HUES48 (cell line): ENCODE data around the gene SPAG9.

Experiments used
- H3K27ac ChIP-seq: one replicate; pipeline ENCODE4 v1.7.0; 2013; ENCODE audit warnings: low read depth, low read length, inconsistent platforms
- H3K27me3 ChIP-seq: 2 replicates; pipeline ENCODE4 v1.6.1; 2013; ENCODE audit warnings: mild to moderate bottlenecking, low read length; ENCODE audit not compliant: control insufficient read depth, insufficient read depth
- H3K36me3 ChIP-seq: 2 replicates; pipeline ENCODE4 v1.6.1; 2013; ENCODE audit warnings: low read length; ENCODE audit not compliant: control insufficient read depth, insufficient read depth
- H3K4me1 ChIP-seq: 2 replicates; pipeline ENCODE4 v1.6.1; 2013; ENCODE audit warnings: mild to moderate bottlenecking, low read length; ENCODE audit not compliant: control insufficient read depth, insufficient read depth
- H3K4me3 ChIP-seq: 2 replicates; pipeline ENCODE4 v1.5.1; 2013; ENCODE audit warnings: mild to moderate bottlenecking, low read depth, low read length
- H3K9ac ChIP-seq: 2 replicates; pipeline ENCODE4 v1.6.1; 2013; ENCODE audit warnings: mild to moderate bottlenecking, low read depth, low read length, moderate library complexity
- H3K9me3 ChIP-seq: 2 replicates; pipeline ENCODE4 v1.6.1; 2013; ENCODE audit warnings: low read length; ENCODE audit not compliant: control insufficient read depth, insufficient read depth

Gene SPAG9

DNA sequence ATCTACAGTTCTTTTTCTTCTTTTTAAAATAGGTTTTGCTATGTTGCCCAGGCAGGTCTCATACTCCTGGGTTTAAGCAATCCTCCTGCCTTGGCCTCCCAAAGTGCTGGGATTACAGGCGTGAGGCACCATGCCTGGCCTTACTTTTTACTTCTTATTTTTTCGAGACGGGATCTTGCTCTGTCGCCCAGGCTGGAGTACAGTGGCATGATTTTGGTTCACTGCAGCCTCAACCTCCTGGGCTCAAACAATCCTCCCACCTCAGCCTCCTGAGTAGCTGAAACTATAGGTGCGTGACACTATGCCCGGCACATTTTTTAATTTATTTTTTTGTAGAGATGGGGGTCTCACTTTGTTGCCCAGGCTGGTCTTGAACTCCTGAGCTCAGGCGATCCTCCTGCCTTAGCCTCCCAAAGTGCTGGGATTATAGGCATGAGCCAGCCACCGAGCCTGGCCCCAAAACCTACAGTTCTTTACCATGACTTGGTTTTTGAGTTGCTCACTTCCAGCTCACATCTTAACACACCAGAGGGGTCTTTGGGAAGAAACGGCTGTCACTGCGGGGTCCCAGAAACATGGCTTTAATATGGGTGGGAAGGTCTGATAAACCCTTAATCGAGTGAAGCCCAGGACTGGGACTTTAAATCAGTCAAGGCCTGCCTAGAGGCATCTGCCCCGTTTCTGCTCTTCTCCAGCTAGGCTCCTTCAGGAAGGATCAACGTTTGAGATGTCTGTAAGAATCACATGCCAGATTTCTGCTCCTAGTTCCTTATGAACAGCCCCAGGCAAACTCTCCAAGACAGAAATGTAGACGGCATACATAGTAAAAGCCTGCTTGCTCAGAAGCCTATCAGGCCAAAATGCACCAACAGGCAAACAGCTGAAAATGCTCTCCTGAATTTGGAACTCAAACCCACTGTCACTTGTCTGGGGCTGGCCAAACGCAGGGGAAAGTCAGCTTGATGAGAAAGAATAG, 162.8 kb downstream of the SPAG9 start:
- Histone ChIP-seq H3K9ac (no peak overlapping the region), H3K27me3 (no peaks in the 10 kb centered on the region), H3K27ac (no peak overlapping the region), H3K9me3 (no peaks in the 10 kb centered on the region), H3K4me3 (no peak overlapping the region), H3K36me3 (peaks cover 2% of the 10 kb centered on the region; the same call in 1 of the 2 replicates), H3K4me1 (peaks cover 20% of the 10 kb centered on the region)

DNA sequence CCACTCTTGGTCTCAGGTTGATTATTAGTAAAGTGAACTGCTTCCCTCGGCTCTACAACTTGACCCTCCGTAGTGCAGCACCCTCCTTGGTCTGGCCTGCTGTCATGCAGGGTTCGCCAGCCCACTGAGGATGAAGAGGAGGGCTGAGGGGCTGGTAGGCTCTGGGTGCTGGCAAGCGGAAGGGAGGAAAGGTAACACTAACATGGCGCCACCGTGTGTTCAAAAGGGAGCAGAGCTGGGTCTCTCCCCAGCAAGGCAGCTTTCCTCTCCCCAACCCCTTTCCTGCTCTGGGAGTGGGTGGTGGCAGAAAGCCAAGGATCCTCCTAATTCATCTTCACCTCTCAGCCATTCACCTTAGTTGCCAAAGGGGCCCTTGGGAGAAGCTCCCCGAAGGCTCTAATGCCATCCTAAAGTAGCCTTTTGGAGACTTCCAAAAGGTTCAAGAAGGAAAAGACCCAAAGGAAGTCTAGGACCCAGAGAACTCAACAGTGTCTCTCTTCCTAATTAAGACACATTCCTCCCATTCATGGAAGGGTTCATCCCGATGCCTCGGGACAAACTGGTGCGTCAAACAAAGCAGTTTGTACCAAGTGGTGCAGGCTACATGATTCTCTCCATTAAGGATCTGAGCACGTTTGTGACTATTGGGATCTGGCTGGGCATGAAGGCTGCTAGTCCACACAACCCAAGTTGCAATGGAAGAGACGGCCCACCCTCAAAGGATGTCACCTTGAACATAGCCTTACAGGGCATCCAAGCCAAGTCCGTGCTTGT, 163.7 kb downstream of the SPAG9 start:
- no peak overlapping the region for H3K4me3 ChIP-seq
- peak overlapping the region; percentile 51 for H3K27ac ChIP-seq
- peaks cover 20% of the 10 kb centered on the region for H3K4me1 ChIP-seq
- H3K9me3 ChIP-seq = no peaks in the 10 kb centered on the region
- no peak overlapping the region for H3K9ac ChIP-seq
- H3K36me3 ChIP-seq = peaks cover 2% of the 10 kb centered on the region; the same call in 1 of the 2 replicates
- no peaks in the 10 kb centered on the region for H3K27me3 ChIP-seq

DNA sequence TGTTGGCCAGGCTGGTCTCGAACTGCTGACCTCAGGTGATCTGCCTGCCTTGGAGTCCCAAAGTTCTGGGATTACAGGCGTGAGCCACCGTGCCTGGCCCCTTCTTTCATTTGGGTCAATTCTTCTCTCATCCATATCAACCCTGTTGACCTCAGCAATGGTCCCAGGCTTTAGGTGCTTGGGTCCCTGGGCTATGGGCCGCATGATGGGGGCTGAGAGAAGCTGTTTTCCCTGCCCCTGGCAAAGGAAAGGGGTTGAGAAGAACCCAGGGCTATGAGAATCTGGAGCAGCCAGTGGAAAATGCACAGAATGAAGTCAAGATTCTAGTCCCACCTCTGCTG, 164.3 kb downstream of the SPAG9 start:
- H3K27ac ChIP-seq = no peak overlapping the region
- H3K4me1 ChIP-seq = peaks cover 20% of the 10 kb centered on the region
- no peaks in the 10 kb centered on the region for H3K9me3 ChIP-seq
- no peak overlapping the region for H3K9ac ChIP-seq
- no peaks in the 10 kb centered on the region for H3K36me3 ChIP-seq
- H3K27me3 ChIP-seq = no peaks in the 10 kb centered on the region
- H3K4me3 ChIP-seq = no peak overlapping the region

DNA sequence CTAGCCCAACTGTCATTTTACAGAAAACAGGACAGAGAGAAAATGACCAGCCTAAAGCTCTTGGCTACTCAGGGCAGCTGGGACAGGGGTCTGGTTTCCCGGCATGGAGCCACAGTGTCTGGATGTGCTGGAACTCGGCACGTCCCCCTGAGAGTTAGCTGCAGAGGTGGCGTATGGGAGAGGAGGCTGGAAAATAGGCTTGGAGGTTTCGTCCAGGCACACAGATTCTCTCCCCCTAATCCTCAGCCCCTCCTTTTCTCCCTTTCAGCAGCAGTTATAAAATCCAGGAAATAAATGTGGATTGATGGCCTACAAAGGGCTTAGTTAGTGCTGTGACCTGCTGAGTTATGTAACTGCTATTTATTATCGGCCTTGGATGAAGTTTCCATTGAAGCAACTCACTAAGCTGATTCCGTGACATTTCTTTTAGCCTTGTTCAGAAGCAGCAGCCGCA, 165.0 kb downstream of the SPAG9 start:
- Histone ChIP-seq H3K27ac (no peak overlapping the region), H3K4me1 (peaks cover 23% of the 10 kb centered on the region), H3K9me3 (no peaks in the 10 kb centered on the region), H3K9ac (no peak overlapping the region), H3K4me3 (no peak overlapping the region), H3K36me3 (no peaks in the 10 kb centered on the region), H3K27me3 (no peaks in the 10 kb centered on the region)

DNA sequence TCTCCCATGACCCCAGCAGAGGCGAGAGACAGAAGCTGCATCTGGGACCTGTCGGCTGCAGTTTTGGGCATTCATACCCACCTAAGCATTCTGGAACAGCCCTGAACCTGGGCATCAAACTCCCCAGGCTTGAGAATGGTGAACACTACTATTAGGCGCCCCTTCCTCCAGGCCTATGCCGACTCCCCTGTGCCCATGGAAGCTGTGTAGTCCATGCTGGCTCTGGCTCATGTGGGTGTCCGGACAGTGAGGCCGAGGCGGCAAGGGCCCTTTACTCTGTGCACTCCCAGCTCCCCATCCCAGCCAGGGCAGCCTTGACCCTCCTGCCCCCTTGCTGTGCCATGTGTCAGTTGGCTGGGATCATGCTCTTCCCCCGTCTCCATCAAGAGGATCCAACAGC, 165.5 kb downstream of the SPAG9 start:
- H3K27me3 ChIP-seq = no peaks in the 10 kb centered on the region

DNA sequence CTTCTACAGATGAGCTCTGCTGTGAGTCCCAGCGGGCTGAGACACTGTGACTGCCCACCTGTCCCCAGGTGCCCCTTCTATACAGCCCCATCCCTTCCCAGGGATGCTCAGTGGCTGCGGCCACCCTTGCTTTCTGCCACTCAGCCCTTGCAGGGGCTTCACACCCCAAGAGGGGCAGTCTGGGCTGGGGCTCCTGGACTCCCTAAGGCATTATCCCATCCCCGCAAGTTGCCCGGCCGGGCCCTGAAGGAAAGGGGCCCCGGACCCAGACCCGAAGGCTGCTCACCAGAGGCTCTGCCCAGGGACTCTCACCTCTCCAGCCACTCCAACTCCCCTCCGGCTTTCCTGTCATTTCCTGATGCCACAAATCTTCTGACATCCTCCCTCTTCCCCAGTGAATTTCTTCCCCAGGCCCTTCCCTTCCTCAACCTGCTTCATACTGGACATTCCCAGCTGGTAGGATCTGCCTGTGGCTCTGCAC, 166.0 kb downstream of the SPAG9 start:
- no peak overlapping the region for H3K4me3 ChIP-seq
- H3K27ac ChIP-seq = no peak overlapping the region
- no peak overlapping the region; the same call in 1 of the 2 replicates for H3K9ac ChIP-seq

More for the DNA sequence above, 165.5 kb downstream of the SPAG9 start:
- Histone ChIP-seq H3K9me3 (no peaks in the 10 kb centered on the region), H3K27ac (no peak overlapping the region), H3K36me3 (no peaks in the 10 kb centered on the region), H3K4me3 (no peak overlapping the region), H3K9ac (no peak overlapping the region; the same call in 1 of the 2 replicates), H3K4me1 (peaks cover 29% of the 10 kb centered on the region)

DNA sequence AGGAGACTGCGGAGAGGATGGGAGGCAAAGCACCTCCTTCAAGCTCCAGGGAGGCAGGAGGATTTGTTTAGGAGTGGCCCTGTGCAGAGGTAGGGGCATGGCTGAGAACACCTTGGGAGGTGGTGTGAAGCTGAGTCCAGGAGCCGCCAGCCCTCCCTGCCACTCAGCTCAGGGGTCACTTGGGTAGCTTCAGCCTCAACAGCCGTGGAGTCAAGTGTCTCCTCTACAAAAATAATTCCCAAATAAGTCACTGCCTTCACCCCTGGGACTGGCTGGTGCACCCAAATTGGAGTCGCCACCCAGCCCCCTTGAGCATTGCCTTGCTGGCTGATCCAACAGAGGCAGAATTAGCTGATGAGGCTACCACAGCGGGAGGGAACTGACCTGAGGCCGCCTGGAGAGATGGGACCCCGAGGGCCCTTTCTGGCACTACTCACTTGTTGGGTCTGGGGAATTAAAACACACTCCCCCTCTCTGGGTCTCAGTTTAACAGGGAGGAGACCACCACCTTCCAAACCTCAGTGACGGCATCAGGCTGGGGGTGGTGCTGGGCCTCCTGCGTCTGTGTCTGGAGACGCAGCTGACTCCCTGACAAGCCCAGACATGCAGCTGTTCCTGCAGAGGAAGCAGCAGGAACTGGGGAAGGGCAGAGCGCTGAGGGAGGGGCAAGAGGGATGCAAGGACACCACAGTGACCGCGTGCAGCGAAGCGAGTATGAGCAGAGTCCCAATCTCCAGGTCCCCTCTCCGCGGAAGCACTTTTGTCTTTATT, 166.7 kb downstream of the SPAG9 start:
- Histone ChIP-seq H3K9me3 (no peaks in the 10 kb centered on the region), H3K9ac (peak overlapping the region; percentile 10; the same call in 1 of the 2 replicates), H3K36me3 (no peaks in the 10 kb centered on the region), H3K4me3 (no peak overlapping the region), H3K4me1 (peaks cover 39% of the 10 kb centered on the region), H3K27me3 (no peaks in the 10 kb centered on the region), H3K27ac (peak overlapping the region; percentile 47)

More for the DNA sequence above, 166.0 kb downstream of the SPAG9 start:
- no peaks in the 10 kb centered on the region for H3K27me3 ChIP-seq
- H3K4me1 ChIP-seq = peaks cover 33% of the 10 kb centered on the region
- H3K36me3 ChIP-seq = no peaks in the 10 kb centered on the region
- no peaks in the 10 kb centered on the region for H3K9me3 ChIP-seq

DNA sequence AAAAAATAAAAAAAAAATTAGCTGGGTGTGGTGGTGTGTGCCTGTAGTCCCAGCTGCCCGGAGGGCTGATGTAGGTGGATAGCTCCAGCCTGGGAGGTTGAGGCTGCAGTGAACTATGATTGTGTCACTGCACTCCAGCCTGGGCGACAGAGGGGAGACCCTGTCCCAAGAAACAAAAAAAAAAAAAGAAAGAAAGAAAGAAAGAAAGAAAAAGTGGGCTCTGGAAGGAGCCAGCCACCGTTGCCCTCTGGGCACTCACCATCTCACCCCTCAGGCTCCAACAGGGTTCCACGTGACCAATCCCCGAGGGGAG, 167.2 kb downstream of the SPAG9 start:
- Histone ChIP-seq H3K4me1 (peaks cover 41% of the 10 kb centered on the region), H3K9ac (0 out of 2 replicates have a peak overlapping the region, but pooled peaks have one; percentile 10), H3K36me3 (no peaks in the 10 kb centered on the region), H3K9me3 (no peaks in the 10 kb centered on the region), H3K27ac (peak overlapping the region; percentile 47), H3K4me3 (no peak overlapping the region), H3K27me3 (no peaks in the 10 kb centered on the region)

DNA sequence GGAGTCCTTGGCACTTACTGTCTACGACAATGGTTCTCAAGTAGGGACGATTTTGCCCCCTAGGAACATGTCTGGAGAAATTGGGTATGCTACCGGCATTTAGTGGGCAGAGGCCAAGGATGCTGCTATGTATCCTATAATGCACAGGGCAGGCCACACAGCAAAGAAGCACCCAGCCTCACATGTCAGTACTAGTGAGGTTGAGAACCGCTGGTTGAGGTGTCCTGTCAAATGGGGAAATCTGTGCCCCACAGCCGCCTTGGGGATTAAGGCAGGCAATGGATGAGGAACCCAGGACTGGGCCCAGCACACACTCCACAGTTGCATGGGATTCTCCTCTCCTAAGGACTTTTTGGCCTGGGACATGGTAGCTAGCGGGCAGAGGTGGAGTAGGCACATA, 167.8 kb downstream of the SPAG9 start:
- no peak overlapping the region for H3K9ac ChIP-seq
- no peaks in the 10 kb centered on the region for H3K27me3 ChIP-seq
- H3K4me1 ChIP-seq = peaks cover 41% of the 10 kb centered on the region
- no peak overlapping the region for H3K4me3 ChIP-seq
- H3K36me3 ChIP-seq = no peaks in the 10 kb centered on the region
- no peaks in the 10 kb centered on the region for H3K9me3 ChIP-seq
- no peak overlapping the region for H3K27ac ChIP-seq

DNA sequence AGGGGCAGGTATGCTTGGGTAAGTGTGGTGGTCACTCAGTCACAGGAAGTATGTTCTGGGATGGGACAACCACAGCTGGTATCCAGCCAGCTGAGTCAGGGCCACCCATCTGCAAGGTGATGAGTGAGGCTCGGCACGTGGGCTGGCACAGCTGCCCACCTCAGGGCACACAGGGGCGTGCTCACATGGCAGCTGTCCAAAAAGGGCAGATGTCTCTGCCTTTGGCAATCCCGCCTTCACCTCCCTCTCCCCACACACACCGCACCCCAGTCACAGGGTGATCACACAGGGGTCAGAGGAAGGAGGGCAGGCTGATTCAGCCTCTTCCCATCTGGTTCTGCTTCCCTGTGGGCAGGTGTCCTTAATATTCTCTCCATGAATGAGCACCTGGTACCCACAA, 168.7 kb downstream of the SPAG9 start:
- no peaks in the 10 kb centered on the region for H3K9me3 ChIP-seq
- H3K27ac ChIP-seq = no peak overlapping the region
- no peak overlapping the region for H3K4me3 ChIP-seq
- no peak overlapping the region for H3K9ac ChIP-seq
- H3K4me1 ChIP-seq = peaks cover 37% of the 10 kb centered on the region
- H3K36me3 ChIP-seq = no peaks in the 10 kb centered on the region
- no peaks in the 10 kb centered on the region for H3K27me3 ChIP-seq
